ENCODE results near the gene URGCP. TPM values are rescaled to one million over a fixed set of nuclear protein-coding genes. Genes with fewer than 3 reads are reported as not detected.

Gene URGCP
- total RNA-seq, 1 donor from 2014 or later: 28.2 TPM

DNA sequence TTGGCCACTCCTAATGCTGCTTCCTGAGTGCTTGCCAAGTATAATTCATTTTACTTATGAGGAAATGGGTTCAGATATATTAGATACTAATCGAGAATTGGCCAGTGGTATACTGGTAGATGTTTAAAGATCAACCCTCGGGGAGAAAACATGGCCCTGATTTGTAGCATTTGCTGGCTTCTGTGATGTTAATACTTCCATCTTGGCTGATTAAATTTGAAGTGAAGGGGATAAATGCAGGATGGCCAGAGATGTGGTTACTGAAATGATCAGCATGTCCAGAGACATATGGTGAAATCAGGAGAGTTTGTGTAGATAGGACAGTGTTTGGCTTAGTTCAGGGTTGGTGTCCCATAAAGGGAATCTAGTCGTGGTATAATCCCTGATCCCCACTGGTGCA lies 31.0 kb upstream of the URGCP start:
- H3K27me3 Mint-ChIP-seq: no peaks in the 10 kb centered on the region
- TF ChIP-seq, protein P1, sequence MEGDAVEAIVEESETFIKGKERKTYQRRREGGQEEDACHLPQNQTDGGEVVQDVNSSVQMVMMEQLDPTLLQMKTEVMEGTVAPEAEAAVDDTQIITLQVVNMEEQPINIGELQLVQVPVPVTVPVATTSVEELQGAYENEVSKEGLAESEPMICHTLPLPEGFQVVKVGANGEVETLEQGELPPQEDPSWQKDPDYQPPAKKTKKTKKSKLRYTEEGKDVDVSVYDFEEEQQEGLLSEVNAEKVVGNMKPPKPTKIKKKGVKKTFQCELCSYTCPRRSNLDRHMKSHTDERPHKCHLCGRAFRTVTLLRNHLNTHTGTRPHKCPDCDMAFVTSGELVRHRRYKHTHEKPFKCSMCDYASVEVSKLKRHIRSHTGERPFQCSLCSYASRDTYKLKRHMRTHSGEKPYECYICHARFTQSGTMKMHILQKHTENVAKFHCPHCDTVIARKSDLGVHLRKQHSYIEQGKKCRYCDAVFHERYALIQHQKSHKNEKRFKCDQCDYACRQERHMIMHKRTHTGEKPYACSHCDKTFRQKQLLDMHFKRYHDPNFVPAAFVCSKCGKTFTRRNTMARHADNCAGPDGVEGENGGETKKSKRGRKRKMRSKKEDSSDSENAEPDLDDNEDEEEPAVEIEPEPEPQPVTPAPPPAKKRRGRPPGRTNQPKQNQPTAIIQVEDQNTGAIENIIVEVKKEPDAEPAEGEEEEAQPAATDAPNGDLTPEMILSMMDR (conservative IDR thresholded peaks at IDR 0.05): no peak
- no peaks in the 10 kb centered on the region for H3K9me3 Mint-ChIP-seq
- no peaks in the 10 kb centered on the region for H3K36me3 Mint-ChIP-seq
- H3K4me3 Mint-ChIP-seq: no peak overlapping the region
- H3K4me1 Mint-ChIP-seq (ENCODE audit: unreplicated experiment): no peaks in the 10 kb centered on the region
- H3K27ac Mint-ChIP-seq: no peak overlapping the region
- no peak for DNase-seq (ENCODE audit: extremely low spot score, unreplicated experiment)

DNA sequence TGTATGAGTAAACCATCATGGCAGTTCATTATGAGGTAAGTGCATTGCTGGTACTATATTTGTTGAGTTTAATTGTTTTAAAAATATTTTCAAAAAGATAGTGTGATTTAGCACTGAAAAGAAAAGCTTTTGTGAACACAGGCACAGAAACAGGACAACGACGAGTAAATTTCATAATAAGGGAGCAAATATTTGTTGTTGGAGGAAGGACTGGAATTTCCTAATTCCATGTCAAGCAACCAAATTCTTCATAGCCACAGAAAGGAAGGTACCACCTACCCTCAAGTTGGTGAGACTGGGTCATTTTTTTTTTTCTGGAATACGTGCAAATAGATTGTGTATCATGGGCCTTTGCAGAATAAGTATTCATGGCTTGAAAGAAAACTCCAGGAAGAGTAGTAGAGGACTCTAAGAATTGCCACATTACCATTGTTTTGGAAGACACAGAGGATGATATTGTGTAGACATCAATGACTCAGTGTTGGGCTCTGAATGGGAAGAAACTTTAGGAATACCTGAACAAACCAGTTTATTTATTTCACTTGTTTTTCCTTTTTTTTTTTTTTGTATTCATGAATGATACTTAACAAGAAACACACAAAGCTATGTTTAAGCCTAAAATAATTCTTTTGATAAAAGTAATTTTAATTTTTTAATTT lies 27.6 kb upstream of the URGCP start:
- no peaks in the 10 kb centered on the region for H3K27me3 Mint-ChIP-seq
- no peaks in the 10 kb centered on the region for H3K9me3 Mint-ChIP-seq
- H3K27ac Mint-ChIP-seq: no peak overlapping the region

DNA sequence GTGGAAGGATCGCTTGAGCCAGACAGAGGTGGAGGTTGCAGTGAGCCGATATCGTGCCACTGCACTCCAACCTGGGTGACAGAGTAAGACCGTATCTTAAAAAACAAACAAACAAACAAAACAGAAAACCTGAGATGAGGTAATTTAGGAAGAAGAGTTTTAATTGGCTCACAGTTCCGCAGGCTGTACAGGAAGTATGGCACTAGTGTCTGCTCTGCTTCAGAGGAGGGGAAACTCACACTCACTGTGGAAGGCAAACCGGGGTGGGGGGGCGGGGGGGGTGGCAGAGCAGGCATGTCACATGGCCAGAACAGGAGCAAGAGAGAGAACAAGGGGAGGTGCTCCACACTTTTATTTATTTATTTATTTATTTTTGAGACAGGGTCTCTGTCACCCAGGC lies 24.9 kb upstream of the URGCP start:
- Mint-ChIP-seq H3K4me3 (no peak overlapping the region), H3K4me1 (ENCODE audit: unreplicated experiment) (no peaks in the 10 kb centered on the region), H3K9me3 (no peaks in the 10 kb centered on the region), H3K36me3 (no peaks in the 10 kb centered on the region), H3K27ac (no peak overlapping the region), H3K27me3 (no peaks in the 10 kb centered on the region)
- no peak for DNase-seq (ENCODE audit: extremely low spot score, unreplicated experiment)
- TF ChIP-seq, protein P1 (conservative IDR thresholded peaks at IDR 0.05): no peak

More for the DNA sequence above, 27.6 kb upstream of the URGCP start:
- TF ChIP-seq, protein P1 (conservative IDR thresholded peaks at IDR 0.05): no peak
- no peak for DNase-seq (ENCODE audit: extremely low spot score, unreplicated experiment)
- Mint-ChIP-seq H3K36me3 (no peaks in the 10 kb centered on the region), H3K4me3 (no peak overlapping the region), H3K4me1 (ENCODE audit: unreplicated experiment) (no peaks in the 10 kb centered on the region)

DNA sequence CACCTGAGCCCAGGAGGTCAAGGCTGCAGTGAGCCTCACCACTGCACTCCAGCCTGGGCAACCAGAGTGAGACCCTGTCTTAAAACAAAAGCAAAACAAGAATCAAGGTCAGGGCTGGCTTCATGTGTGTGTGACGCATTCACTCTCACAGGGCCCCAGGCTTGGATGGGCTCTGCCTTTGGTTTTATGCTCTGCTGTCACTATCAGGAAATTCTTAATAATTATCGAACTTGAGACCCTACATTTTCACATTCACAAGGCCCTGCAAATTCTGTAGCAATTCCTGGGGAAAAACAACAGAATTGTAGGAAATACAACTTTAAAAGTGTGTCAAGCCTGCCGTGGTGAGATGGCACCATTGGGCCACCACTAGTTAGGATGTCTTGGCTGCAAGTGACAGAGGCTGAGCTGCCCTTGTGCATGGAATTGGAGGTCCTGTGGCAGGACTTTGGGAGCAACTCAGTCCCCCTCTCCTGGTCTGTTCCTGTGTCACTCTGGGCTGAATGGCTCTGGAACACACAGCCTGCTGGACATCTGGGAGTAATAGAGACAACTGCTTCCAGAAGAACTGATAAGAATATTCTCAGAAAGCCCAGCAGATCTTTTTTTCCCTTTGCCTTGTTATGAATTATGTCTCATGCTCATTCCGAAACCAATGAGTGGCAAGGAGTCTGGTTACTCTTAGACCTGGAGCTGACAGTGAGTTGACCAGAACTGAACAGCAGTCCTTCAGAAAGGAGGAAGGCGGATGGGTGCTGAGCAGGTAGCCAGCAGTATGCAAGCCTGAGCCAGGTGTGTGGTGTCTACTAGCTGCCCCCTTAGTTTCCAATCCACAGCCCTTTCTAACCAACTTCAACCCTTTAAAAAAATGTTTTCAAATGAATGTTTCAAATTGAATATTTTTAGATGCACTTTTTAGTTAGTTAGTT lies 23.4 kb upstream of the URGCP start:
- DNase-seq (ENCODE audit: extremely low spot score, unreplicated experiment): no peak
- H3K4me3 Mint-ChIP-seq: no peak overlapping the region
- no peaks in the 10 kb centered on the region for H3K36me3 Mint-ChIP-seq
- H3K9me3 Mint-ChIP-seq: no peaks in the 10 kb centered on the region
- H3K4me1 Mint-ChIP-seq (ENCODE audit: unreplicated experiment): no peaks in the 10 kb centered on the region
- H3K27ac Mint-ChIP-seq: no peak overlapping the region
- TF ChIP-seq, protein P1 (conservative IDR thresholded peaks at IDR 0.05): no peak
- no peaks in the 10 kb centered on the region for H3K27me3 Mint-ChIP-seq

DNA sequence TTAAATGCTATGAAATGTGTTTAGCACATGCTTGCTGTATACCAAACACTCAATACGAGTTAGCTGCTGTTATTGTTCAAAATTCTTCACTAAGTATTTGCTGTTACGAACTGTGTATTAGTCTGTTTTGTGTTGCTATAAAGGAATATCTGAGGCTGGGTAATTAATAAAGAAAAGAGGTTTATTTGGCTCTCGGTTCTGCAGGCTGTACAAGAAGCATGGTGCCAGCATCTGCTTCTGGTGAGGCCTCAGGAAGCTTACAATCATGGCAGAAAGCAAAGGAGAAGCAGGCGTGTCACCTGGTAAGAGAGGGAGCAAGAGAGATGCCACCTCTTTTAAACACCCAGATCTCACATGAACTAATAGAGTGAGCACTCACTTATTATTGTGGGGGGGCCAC lies 21.4 kb upstream of the URGCP start:
- no peaks in the 10 kb centered on the region for H3K4me1 Mint-ChIP-seq (ENCODE audit: unreplicated experiment)
- no peaks in the 10 kb centered on the region for H3K9me3 Mint-ChIP-seq
- TF ChIP-seq, protein P1 (conservative IDR thresholded peaks at IDR 0.05): no peak
- DNase-seq (ENCODE audit: extremely low spot score, unreplicated experiment): no peak
- peak overlapping the region; percentile 70 for H3K4me3 Mint-ChIP-seq
- H3K27ac Mint-ChIP-seq: no peak overlapping the region
- no peaks in the 10 kb centered on the region for H3K36me3 Mint-ChIP-seq
- H3K27me3 Mint-ChIP-seq: no peaks in the 10 kb centered on the region

Data from type B pancreatic cell (in vitro differentiated cells).